Loucy (cell line): ENCODE data around the gene NLRP6.
"Not testable (repeated sequence)": the region's sequence is repeated elsewhere in the genome, so short reads cannot be mapped to it uniquely, and the experiment has no call there.

Experiments used
- H2AFZ ChIP-seq: fragments of 200-600 bp; sonication (generic); 2 replicates; pipeline ENCODE4 v1.6.0; 2016; ENCODE audit warnings: antibody characterized with exemption, mild to moderate bottlenecking, low read length, moderate library complexity
- H3F3A ChIP-seq: fragments of 200-600 bp; 2 replicates; pipeline ENCODE4 v1.6.0; 2016; ENCODE audit warnings: antibody characterized with exemption, low read depth, mild to moderate bottlenecking
- H3K27me3 ChIP-seq: fragments of 200-600 bp; sonication (generic); 2 replicates; pipeline ENCODE4 v1.6.1; 2014; ENCODE audit warnings: low read length, mild to moderate bottlenecking; ENCODE audit not compliant: insufficient read depth, poor library complexity, severe bottlenecking
- H3K36me3 ChIP-seq: fragments of 200-600 bp; sonication (generic); 2 replicates; pipeline ENCODE4 v1.6.1; 2016; ENCODE audit warnings: low read length; ENCODE audit not compliant: insufficient read depth
- H3K4me1 ChIP-seq: fragments of 200-600 bp; sonication (generic); 2 replicates; pipeline ENCODE4 v1.5.1; 2014; ENCODE audit warnings: low read length, mild to moderate bottlenecking; ENCODE audit not compliant: insufficient read depth, poor library complexity, severe bottlenecking
- H3K4me2 ChIP-seq: fragments of 200-600 bp; sonication (generic); 2 replicates; pipeline ENCODE4 v1.6.0; 2014; ENCODE audit warnings: antibody characterized with exemption, low read length, low read depth, mild to moderate bottlenecking; ENCODE audit not compliant: poor library complexity, severe bottlenecking
- H3K4me3 ChIP-seq: fragments of 200-600 bp; sonication (generic); 2 replicates; pipeline ENCODE4 v1.5.1; 2014; ENCODE audit warnings: low read length, mild to moderate bottlenecking, mixed read lengths; ENCODE audit not compliant: poor library complexity, severe bottlenecking
- H3K79me2 ChIP-seq: fragments of 200-600 bp; sonication (generic); 2 replicates; pipeline ENCODE4 v1.6.1; 2014; ENCODE audit warnings: low read length; ENCODE audit not compliant: insufficient read depth
- H3K9ac ChIP-seq: fragments of 200-600 bp; sonication (generic); 2 replicates; pipeline ENCODE4 v1.6.0; 2014; ENCODE audit warnings: mild to moderate bottlenecking, low read depth, low read length, moderate library complexity; ENCODE audit not compliant: poor library complexity, severe bottlenecking
- H3K9me2 ChIP-seq: fragments of 200-600 bp; sonication (generic); replicated peaks from 2 replicates; pipeline ENCODE4 v1.6.1; 2016; ENCODE audit warnings: low read depth, low read length, mixed read lengths
- H3K9me3 ChIP-seq: fragments of 200-600 bp; sonication (generic); 2 replicates; pipeline ENCODE4 v1.6.1; 2014; ENCODE audit warnings: mild to moderate bottlenecking, antibody characterized with exemption, low read length, low read depth; ENCODE audit not compliant: insufficient read depth
- H4K20me1 ChIP-seq: fragments of 200-600 bp; sonication (generic); 2 replicates; pipeline ENCODE4 v1.6.0; 2014; ENCODE audit warnings: antibody characterized with exemption, low read length, mild to moderate bottlenecking; ENCODE audit not compliant: insufficient read depth, poor library complexity, severe bottlenecking
- EZH2phosphoT487 ChIP-seq: fragments of 200-600 bp; IDR thresholded peaks from 2 replicates; pipeline ENCODE4 v1.6.1; 2018; ENCODE audit warnings: antibody characterized with exemption, mild to moderate bottlenecking, moderate library complexity, borderline replicate concordance
- TF ChIP-seq, protein P1 (sequence below): fragments of 200-600 bp; sonication (generic); conservative IDR thresholded peaks from 2 replicates; pipeline ENCODE4 v1.5.1; 2014; ENCODE audit warnings: mild to moderate bottlenecking, antibody characterized with exemption, low read length

The NLRP6 gene

DNA sequence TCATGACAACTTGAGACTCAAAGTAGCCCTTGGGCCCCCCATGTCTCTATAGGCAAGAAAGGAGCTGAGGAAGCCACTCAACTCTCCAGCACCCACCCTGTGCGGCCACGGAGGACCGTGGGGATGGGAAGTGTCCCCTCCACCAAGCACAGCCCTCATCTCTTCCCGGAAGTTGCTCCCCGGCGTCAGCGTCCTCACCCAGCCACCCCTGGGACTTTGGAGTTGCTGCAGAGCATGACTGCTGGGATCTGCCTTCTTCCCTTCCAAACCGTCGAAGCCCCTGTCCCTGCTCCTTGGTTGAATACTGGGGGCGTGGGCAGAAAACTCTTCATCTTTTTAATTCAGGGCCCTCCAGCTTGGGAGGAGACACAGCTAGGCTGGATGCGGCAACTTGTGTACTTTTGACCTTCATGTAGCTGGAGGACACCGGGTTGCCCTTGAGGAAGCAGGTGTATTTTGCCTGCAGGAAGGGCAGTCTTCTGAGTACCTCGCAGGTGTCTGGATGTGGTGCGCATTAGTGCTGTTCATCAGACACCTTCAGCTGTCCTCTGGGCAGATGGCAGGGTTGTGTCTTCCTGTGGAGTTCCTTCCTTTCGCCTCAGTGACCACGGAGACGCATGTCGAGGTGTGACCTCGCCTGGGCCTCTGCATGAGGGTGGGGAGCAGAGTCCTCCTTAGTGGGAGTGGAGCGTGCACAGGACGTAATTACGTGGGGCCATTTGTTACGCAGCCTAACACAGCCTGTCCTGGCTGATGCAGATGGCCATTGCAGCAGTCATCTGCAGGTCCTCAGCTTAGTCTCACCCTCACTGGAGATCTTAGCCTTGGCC lies 54.7 kb downstream of the NLRP6 start:
- Histone ChIP-seq H2AFZ (no peak overlapping the region), H3F3A (peaks cover 42% of the 10 kb centered on the region), H3K27me3 (no peaks in the 10 kb centered on the region), H3K79me2 (peaks cover 53% of the 10 kb centered on the region), H3K36me3 (no peaks in the 10 kb centered on the region), H3K9ac (peak overlapping the region; percentile 96), H3K9me2 (no peaks in the 10 kb centered on the region), H4K20me1 (no peaks in the 10 kb centered on the region), H3K9me3 (no peaks in the 10 kb centered on the region), H3K4me3 (peak overlapping the region; percentile 88), H3K4me1 (peaks cover 76% of the 10 kb centered on the region), H3K4me2 (peak overlapping the region; percentile 82)
- TF ChIP-seq, protein P1, sequence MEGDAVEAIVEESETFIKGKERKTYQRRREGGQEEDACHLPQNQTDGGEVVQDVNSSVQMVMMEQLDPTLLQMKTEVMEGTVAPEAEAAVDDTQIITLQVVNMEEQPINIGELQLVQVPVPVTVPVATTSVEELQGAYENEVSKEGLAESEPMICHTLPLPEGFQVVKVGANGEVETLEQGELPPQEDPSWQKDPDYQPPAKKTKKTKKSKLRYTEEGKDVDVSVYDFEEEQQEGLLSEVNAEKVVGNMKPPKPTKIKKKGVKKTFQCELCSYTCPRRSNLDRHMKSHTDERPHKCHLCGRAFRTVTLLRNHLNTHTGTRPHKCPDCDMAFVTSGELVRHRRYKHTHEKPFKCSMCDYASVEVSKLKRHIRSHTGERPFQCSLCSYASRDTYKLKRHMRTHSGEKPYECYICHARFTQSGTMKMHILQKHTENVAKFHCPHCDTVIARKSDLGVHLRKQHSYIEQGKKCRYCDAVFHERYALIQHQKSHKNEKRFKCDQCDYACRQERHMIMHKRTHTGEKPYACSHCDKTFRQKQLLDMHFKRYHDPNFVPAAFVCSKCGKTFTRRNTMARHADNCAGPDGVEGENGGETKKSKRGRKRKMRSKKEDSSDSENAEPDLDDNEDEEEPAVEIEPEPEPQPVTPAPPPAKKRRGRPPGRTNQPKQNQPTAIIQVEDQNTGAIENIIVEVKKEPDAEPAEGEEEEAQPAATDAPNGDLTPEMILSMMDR = no peak
- no peak for TF ChIP-seq EZH2phosphoT487

DNA sequence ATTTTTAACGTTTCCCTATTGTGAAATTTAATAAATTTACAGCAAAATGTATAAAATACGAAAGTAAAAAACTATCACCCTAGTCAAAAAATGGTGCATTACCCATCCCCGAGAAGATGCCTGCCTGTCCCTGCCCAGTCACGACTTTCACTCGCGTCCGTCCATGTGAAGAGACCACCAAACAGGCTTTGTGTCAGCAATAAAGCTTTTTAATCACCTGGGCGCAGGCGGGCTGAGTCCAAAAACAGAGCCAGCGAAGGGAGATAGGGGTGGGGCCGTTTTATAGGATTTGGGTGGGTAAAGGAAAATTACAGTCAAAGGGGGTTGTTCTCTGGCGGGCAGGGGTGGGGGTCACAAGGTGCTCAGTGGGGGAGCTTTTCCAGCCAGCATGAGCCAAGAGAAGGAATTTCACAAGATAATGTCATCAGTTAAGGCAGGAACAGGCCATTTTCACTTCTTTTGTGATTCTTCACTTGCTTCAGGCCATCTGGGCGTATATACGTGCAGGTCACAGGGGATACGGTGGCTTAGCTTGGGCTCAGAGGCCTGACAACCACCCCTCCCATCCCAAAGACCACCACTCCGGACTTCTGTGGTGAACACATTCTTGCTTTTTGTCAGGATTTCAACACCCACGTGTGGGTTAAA lies 55.5 kb downstream of the NLRP6 start:
- not testable (repeated sequence) for H2AFZ ChIP-seq, H3K9me2 ChIP-seq, H3K36me3 ChIP-seq, H3K9me3 ChIP-seq, H4K20me1 ChIP-seq, H3K27me3 ChIP-seq
- peaks cover 68% of the 10 kb centered on the region for H3K4me1 ChIP-seq
- H3K9ac ChIP-seq = peak overlapping the region; percentile 96
- H3K79me2 ChIP-seq = peaks cover 47% of the 10 kb centered on the region
- H3F3A ChIP-seq = peaks cover 34% of the 10 kb centered on the region
- H3K4me3 ChIP-seq = peak overlapping the region; percentile 88
- H3K4me2 ChIP-seq = peak overlapping the region; percentile 82

DNA sequence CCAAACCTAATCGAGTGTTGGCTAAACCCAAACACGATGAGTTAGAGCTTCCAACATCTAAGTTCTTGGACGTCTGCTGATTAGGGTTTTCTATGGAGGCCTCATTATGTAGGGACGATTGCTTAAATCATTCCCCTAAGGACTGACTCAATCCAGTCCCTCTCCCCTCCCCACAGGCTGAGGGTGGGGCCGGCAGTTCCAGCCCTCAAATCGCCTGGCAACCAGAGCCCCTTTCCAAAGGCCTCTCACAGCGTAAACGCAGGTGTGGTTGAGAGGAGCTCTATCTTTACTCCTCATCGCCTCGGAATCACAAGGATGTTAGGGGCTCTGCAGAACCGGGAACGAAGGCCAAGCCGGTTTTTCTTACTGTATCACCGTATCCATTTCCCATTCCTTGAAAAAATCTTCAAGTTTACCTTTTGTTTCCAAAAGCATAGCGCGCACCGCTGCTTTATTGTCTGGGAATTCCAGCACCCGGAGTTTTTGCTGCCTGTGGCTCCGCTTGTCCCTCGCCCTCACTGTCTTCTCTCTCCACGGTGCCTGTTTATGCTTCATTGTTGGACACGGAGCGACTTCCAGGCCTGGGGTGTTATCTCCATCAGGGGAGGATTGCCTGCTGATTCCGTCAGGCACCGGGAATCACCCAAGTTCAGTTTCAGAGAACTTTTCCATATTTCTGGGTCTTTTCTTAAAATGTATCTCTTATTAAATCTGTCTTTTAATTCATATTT lies 56.2 kb downstream of the NLRP6 start:
- peaks cover 66% of the 10 kb centered on the region for H3K4me1 ChIP-seq
- no peak overlapping the region for H2AFZ ChIP-seq
- peaks cover 47% of the 10 kb centered on the region for H3K79me2 ChIP-seq
- no peaks in the 10 kb centered on the region for H3K9me2 ChIP-seq
- H3K36me3 ChIP-seq = no peaks in the 10 kb centered on the region
- peak overlapping the region; percentile 82 for H3K4me2 ChIP-seq
- no peaks in the 10 kb centered on the region for H3K9me3 ChIP-seq
- no peaks in the 10 kb centered on the region for H3K27me3 ChIP-seq
- H3K9ac ChIP-seq = peak overlapping the region; percentile 96
- no peaks in the 10 kb centered on the region for H4K20me1 ChIP-seq
- peak overlapping the region; percentile 21 for H3K4me3 ChIP-seq
- no peak for TF ChIP-seq EZH2phosphoT487
- TF ChIP-seq, protein P1 = no peak
- H3F3A ChIP-seq = peaks cover 31% of the 10 kb centered on the region
